Mesothelial cell of epicardium (in vitro differentiated cells): ENCODE results near the gene STK39. TPM values are rescaled to one million over a fixed set of nuclear protein-coding genes. Genes with fewer than 3 reads are reported as not detected.

Experiments used
- DNase-seq, 2 experiments: peaks; one replicate each; pipeline ENCODE4 v3.0.0; 2021; ENCODE audit warnings: low spot score in 2 of 2; ENCODE audit not compliant: unreplicated experiment in 2 of 2
- H3K27ac Mint-ChIP-seq: 2 replicates; pipeline ENCODE4 v1.8.0; 2021; ENCODE audit warnings: mixed read lengths
- H3K27me3 Mint-ChIP-seq: 2 replicates; pipeline ENCODE4 v1.8.0; 2021; ENCODE audit warnings: low read depth, mixed read lengths
- H3K36me3 Mint-ChIP-seq: 2 replicates; pipeline ENCODE4 v1.8.0; 2021; ENCODE audit warnings: mixed read lengths
- H3K4me1 Mint-ChIP-seq: 2 replicates; pipeline ENCODE4 v1.8.0; 2021; ENCODE audit warnings: mixed read lengths
- H3K4me3 Mint-ChIP-seq: 2 replicates; pipeline ENCODE4 v1.8.0; 2021; ENCODE audit warnings: mild to moderate bottlenecking, moderate library complexity, mixed read lengths
- H3K9me3 Mint-ChIP-seq: 2 replicates; pipeline ENCODE4 v1.8.0; 2021; ENCODE audit warnings: mixed read lengths
- total RNA-seq: library from RNA; stranded (reverse); gene quantifications from 3 replicates; pipeline ENCODE4 v1.2.1, GENCODE V29; 2021
- TF ChIP-seq, protein P1 (sequence below): fragments of 200-600 bp; sonication (generic); IDR thresholded peaks from one replicate; pipeline ENCODE4 v1.5.0; 2021; ENCODE audit warnings: antibody characterized with exemption; ENCODE audit not compliant: unreplicated experiment

STK39 gene
- total RNA-seq, 1 donor from 2014 or later, result 18.7 TPM

DNA sequence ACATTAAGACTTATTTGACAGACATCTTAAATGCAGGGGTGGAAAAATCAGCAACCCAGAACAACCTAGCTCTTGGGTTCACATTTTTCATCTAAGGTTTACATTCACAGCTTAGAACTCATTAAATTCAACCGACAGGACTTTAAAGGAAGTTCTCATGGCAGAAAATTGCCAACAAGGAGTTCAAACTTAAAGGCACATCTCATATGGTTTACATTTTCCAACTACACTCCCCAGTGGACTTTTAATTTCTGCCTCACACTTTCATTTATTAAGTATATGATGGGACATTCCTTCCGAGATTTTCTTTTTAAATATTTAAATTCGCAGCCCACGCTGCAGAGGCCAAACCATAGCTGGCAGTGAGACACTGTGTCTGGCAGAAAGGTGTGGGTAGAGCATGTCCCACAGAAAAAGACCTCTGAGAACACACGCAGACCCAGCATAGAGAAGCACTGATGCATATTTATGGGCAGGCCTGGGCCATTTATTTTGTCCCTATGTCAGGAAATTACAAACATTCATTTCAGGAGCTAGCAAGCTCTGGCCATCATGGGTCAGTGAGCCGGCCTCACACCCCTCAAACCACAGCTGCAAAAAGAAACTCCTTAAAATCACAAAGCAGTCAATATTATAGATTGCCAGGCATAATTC is 46.3 kb downstream of the STK39 start:
- Mint-ChIP-seq H3K4me1 (peaks cover 25% of the 10 kb centered on the region), H3K4me3 (no peak overlapping the region), H3K27me3 (no peaks in the 10 kb centered on the region), H3K27ac (peak overlapping the region; percentile 47), H3K9me3 (no peaks in the 10 kb centered on the region), H3K36me3 (peaks cover 8% of the 10 kb centered on the region)
- DNase-seq, result no peak
- TF ChIP-seq, protein P1, sequence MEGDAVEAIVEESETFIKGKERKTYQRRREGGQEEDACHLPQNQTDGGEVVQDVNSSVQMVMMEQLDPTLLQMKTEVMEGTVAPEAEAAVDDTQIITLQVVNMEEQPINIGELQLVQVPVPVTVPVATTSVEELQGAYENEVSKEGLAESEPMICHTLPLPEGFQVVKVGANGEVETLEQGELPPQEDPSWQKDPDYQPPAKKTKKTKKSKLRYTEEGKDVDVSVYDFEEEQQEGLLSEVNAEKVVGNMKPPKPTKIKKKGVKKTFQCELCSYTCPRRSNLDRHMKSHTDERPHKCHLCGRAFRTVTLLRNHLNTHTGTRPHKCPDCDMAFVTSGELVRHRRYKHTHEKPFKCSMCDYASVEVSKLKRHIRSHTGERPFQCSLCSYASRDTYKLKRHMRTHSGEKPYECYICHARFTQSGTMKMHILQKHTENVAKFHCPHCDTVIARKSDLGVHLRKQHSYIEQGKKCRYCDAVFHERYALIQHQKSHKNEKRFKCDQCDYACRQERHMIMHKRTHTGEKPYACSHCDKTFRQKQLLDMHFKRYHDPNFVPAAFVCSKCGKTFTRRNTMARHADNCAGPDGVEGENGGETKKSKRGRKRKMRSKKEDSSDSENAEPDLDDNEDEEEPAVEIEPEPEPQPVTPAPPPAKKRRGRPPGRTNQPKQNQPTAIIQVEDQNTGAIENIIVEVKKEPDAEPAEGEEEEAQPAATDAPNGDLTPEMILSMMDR, result no peak

DNA sequence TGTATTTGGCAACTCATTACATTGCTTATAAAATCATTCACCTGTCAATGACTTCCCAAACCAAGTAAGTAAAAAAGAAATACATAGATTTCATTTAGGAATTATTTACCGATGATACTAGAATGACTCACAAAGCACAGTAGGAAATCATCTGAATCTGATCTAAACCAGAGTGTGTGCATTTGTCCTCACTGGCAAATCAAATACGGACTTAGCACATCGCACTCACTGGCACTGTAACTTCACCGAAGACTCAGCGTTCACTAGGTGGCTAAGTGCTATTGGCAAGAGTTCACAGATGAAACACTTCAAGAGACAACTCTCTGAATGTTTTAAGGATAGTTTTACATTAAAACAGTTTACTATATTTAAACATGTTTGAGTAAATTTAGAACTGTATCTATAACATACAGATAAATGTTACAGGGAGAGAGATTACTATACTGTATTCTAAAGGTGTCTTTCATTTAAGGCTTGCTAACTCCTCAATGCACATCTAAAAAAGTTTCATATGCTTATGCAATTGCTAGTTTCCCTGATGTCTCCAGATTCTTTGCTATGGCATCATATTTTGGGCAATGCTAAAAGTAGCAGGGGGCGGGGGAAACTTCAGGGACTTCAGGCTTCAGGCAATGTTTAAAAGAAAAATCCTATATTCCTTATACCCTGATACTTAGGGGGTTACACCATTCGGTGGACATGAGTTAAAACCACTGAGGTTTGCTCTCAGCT is 48.8 kb downstream of the STK39 start:
- no peaks in the 10 kb centered on the region for H3K9me3 Mint-ChIP-seq
- no peak for DNase-seq
- H3K4me1 Mint-ChIP-seq, result peaks cover 25% of the 10 kb centered on the region
- TF ChIP-seq, protein P1, result no peak
- no peaks in the 10 kb centered on the region for H3K27me3 Mint-ChIP-seq
- peaks cover under 1% of the 10 kb centered on the region for H3K36me3 Mint-ChIP-seq
- H3K27ac Mint-ChIP-seq, result no peak overlapping the region
- H3K4me3 Mint-ChIP-seq, result no peak overlapping the region

DNA sequence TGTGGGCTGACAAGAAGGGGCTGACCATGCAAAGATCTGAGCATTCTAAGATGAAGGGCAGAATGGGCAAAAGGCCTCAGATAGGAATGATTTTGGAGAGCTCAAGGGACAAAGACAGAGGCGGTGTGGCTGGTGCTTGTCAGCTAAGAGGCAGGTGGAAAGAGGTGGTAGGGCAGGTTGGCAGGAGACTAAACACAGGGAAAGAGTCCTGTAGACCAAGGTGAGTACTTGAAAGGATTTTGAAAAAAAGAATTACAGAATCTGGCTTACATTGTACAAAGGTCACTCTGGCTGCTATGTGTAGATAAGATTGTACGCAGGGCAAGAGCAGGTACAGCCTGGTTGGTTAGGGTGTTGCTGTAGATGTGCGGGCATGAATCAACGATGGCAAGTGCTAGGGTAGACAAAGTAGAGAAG is 50.6 kb downstream of the STK39 start:
- no peak overlapping the region for H3K4me3 Mint-ChIP-seq
- peaks cover 24% of the 10 kb centered on the region for H3K4me1 Mint-ChIP-seq
- no peak for DNase-seq
- TF ChIP-seq, protein P1, result no peak
- no peaks in the 10 kb centered on the region for H3K27me3 Mint-ChIP-seq
- H3K27ac Mint-ChIP-seq, result no peak overlapping the region
- no peaks in the 10 kb centered on the region for H3K36me3 Mint-ChIP-seq
- no peaks in the 10 kb centered on the region for H3K9me3 Mint-ChIP-seq

DNA sequence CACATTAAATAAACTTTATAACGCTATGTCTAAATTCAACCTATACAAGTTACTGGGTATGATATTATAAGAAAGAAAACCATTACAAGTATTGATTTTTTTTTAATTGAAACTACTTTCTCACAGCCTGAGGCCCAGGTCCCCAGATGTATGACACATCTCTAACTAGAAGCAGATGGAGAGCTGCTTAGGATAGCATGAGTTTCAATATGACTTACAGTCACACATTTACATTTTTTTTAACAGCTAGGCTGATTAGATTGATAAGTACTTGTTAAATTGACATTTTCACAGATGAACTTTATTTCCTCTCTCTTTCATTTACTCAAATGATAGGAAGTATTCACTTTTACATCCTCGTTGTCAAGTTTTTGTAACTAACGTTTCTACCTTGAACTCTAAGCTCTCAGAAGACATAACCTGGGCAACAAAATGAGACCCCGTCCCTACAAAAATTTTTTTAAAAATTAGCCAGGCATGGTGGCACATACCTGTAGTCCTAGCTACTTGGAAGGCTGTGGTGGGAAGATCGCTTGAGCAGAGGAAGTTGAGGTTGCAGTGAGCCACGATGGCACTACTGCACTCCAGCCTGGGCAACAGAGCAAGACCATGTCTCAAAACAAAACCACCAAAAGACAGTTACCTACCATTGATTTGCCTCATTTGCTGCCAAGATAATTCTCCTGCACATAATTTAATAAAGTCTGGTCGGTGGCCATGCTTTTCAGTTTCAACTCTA is 52.4 kb downstream of the STK39 start:
- TF ChIP-seq, protein P1, result no peak
- Mint-ChIP-seq H3K4me1 (peaks cover 20% of the 10 kb centered on the region), H3K9me3 (no peaks in the 10 kb centered on the region), H3K36me3 (no peaks in the 10 kb centered on the region), H3K27ac (no peak overlapping the region), H3K4me3 (no peak overlapping the region), H3K27me3 (no peaks in the 10 kb centered on the region)
- DNase-seq, result no peak

DNA sequence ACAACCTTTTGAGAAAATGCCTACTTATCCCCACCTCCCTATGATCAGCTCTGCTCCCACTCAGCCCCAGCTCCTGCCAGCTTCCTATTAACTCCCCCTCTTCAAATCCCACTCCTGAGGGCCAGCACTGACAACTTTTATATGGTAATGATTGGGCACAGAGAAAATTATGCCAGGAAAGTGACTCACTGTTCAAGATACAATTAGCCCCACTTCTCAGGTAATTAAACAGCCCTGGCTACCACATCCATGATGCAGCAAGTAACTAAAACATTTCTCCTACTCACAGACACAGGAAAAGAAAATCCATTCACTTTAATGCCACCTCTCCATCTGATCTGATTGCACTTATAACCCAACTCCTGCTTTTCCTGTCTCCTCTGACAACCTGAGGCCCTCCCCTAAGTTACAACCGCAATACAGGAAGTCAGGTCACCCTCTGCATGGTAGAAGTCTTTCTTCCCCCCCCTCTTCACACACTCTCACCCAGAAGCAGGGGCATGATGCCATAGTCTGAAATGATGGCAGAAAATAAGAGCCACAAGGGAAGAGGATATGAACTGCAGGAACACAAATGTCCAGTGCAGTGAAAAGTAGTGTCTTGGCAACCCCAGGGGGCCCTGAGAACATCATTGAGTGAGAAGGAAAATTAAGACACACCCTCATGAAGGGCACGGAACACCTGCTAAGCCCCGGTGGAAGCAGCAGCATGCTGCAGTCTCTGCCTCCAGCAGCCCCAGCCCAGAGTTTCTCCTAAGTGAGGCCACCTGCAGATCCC is 54.4 kb downstream of the STK39 start:
- TF ChIP-seq, protein P1, result no peak
- no peak overlapping the region for H3K27ac Mint-ChIP-seq
- peaks cover 23% of the 10 kb centered on the region for H3K4me1 Mint-ChIP-seq
- H3K27me3 Mint-ChIP-seq, result no peaks in the 10 kb centered on the region
- H3K4me3 Mint-ChIP-seq, result no peak overlapping the region
- no peaks in the 10 kb centered on the region for H3K9me3 Mint-ChIP-seq
- no peak for DNase-seq
- no peaks in the 10 kb centered on the region for H3K36me3 Mint-ChIP-seq
